WTC11 (cell line): Measurements from ENCODE around the gene KANSL1L. TPM values are rescaled to one million over a fixed set of nuclear protein-coding genes. Genes with fewer than 3 reads are reported as not detected.

Source experiments
- ATAC-seq: fragments of 200-7000 bp; cut with Tn5 transposase; 2 replicates; pipeline ENCODE4 v1.10.0; 2021; ENCODE audit warnings: mild to moderate bottlenecking, moderate library complexity
- CTCF ChIA-PET: fragments of 300-600 bp; sonication (Branson Sonifier 250); formaldehyde crosslinking; loops from one replicate; lab custom pipeline; 2021; ENCODE audit warnings: antibody characterized with exemption; lab: Charles Lee
- POLR2A ChIA-PET: fragments of 350-600 bp; sonication (Branson Sonifier 250); formaldehyde crosslinking; loops from one replicate; lab custom pipeline; 2021; ENCODE audit warnings: antibody characterized with exemption; lab: Charles Lee
- DNase-seq: peaks from one replicate; pipeline ENCODE4 v3.0.0; 2021; ENCODE audit warnings: low spot score
- H3K27ac Mint-ChIP-seq: 2 replicates; pipeline ENCODE4 v1.8.0; 2021; ENCODE audit warnings: mixed read lengths
- H3K27me3 Mint-ChIP-seq: 2 replicates; pipeline ENCODE4 v1.8.0; 2021; ENCODE audit warnings: low read depth, mild to moderate bottlenecking, moderate library complexity, mixed read lengths
- H3K36me3 Mint-ChIP-seq: 2 replicates; pipeline ENCODE4 v1.8.0; 2021; ENCODE audit warnings: mixed read lengths
- H3K4me1 Mint-ChIP-seq: 2 replicates; pipeline ENCODE4 v1.8.0; 2022; ENCODE audit warnings: mixed read lengths
- H3K4me3 Mint-ChIP-seq: 2 replicates; pipeline ENCODE4 v1.8.0; 2021; ENCODE audit warnings: mild to moderate bottlenecking, moderate library complexity, mixed read lengths
- H3K9me3 Mint-ChIP-seq: 2 replicates; pipeline ENCODE4 v1.8.0; 2021; ENCODE audit warnings: mixed read lengths
- ATF1 ChIP-seq: sonication (generic); formaldehyde crosslinking; IDR thresholded peaks from 2 replicates; pipeline ENCODE4 v1.8.1; 2023; ENCODE audit warnings: mild to moderate bottlenecking, moderate library complexity, missing genetic modification reagents
- CREB1 ChIP-seq: sonication (generic); formaldehyde crosslinking; IDR thresholded peaks from 2 replicates; pipeline ENCODE4 v1.8.0; 2023; ENCODE audit warnings: mild to moderate bottlenecking, missing genetic modification reagents
- CTCF ChIP-seq: fragments of 200-600 bp; IDR thresholded peaks from 2 replicates; pipeline ENCODE4 v1.8.0; 2022; ENCODE audit warnings: antibody characterized with exemption
- EMX1 ChIP-seq: fragments of 250-450 bp; sonication (Bioruptor Pico); IDR thresholded peaks from 2 replicates; pipeline ENCODE4 v1.8.0; 2021; ENCODE audit warnings: mild to moderate bottlenecking
- ESRRA ChIP-seq: sonication (generic); formaldehyde crosslinking; IDR thresholded peaks from 2 replicates; pipeline ENCODE4 v1.8.1; 2022; ENCODE audit warnings: mild to moderate bottlenecking, missing genetic modification reagents, borderline replicate concordance
- FOXJ3 ChIP-seq: sonication (generic); formaldehyde crosslinking; IDR thresholded peaks from 2 replicates; pipeline ENCODE4 v1.9.0; 2021; ENCODE audit warnings: missing genetic modification reagents, mild to moderate bottlenecking, borderline replicate concordance
- FOXK1 ChIP-seq: sonication (generic); formaldehyde crosslinking; IDR thresholded peaks from 2 replicates; pipeline ENCODE4 v1.8.0; 2022; ENCODE audit warnings: mild to moderate bottlenecking, moderate library complexity, missing genetic modification reagents
- GRHL2 ChIP-seq: fragments of 250-450 bp; sonication (Bioruptor Pico); IDR thresholded peaks from 2 replicates; pipeline ENCODE4 v1.8.0; 2022; ENCODE audit warnings: mild to moderate bottlenecking, moderate library complexity; ENCODE audit not compliant: insufficient replicate concordance, severe bottlenecking
- IRF2 ChIP-seq: sonication (generic); formaldehyde crosslinking; IDR thresholded peaks from 2 replicates; pipeline ENCODE4 v1.8.0; 2022; ENCODE audit warnings: low read depth, missing genetic modification reagents, borderline replicate concordance
- JAZF1 ChIP-seq: fragments of 250-450 bp; sonication (Bioruptor Pico); IDR thresholded peaks from 2 replicates; pipeline ENCODE4 v1.9.0; 2021; ENCODE audit warnings: moderate library complexity, mild to moderate bottlenecking, inconsistent platforms
- MXD4 ChIP-seq: fragments of 250-450 bp; sonication (Bioruptor Pico); IDR thresholded peaks from 2 replicates; pipeline ENCODE4 v1.8.0; 2021; ENCODE audit warnings: mild to moderate bottlenecking, moderate library complexity, borderline replicate concordance
- NFYB ChIP-seq: sonication (generic); formaldehyde crosslinking; conservative IDR thresholded peaks from 2 replicates; pipeline ENCODE4 v1.8.0; 2022; ENCODE audit warnings: low read depth, missing genetic modification reagents
- NR2C2 ChIP-seq: sonication (generic); formaldehyde crosslinking; IDR thresholded peaks from 2 replicates; pipeline ENCODE4 v1.8.0; 2022; ENCODE audit warnings: mild to moderate bottlenecking, missing genetic modification reagents
- TCF7 ChIP-seq: sonication (generic); formaldehyde crosslinking; IDR thresholded peaks from 2 replicates; pipeline ENCODE4 v1.8.0; 2022; ENCODE audit warnings: mild to moderate bottlenecking, low read depth, missing genetic modification reagents, moderate library complexity
- TP53 ChIP-seq: sonication (generic); formaldehyde crosslinking; IDR thresholded peaks from 2 replicates; pipeline ENCODE4 v1.8.1; 2023; ENCODE audit warnings: mild to moderate bottlenecking, missing genetic modification reagents
- USF1 ChIP-seq: sonication (generic); formaldehyde crosslinking; IDR thresholded peaks from 2 replicates; pipeline ENCODE4 v1.8.0; 2022; ENCODE audit warnings: mild to moderate bottlenecking, missing genetic modification reagents
- ZNF138 ChIP-seq: sonication (generic); formaldehyde crosslinking; conservative IDR thresholded peaks from 2 replicates; pipeline ENCODE4 v1.8.1; 2022; ENCODE audit warnings: mild to moderate bottlenecking, moderate library complexity, missing genetic modification reagents
- ZNF219 ChIP-seq: sonication (generic); formaldehyde crosslinking; IDR thresholded peaks from 2 replicates; pipeline ENCODE4 v1.8.0; 2023; ENCODE audit warnings: missing genetic modification reagents, mild to moderate bottlenecking, borderline replicate concordance
- total RNA-seq: library from RNA; stranded (reverse); gene quantifications from 3 replicates; pipeline ENCODE4 v1.2.3, GENCODE V29; 2021
- TF ChIP-seq, protein P1 (sequence below): sonication (generic); formaldehyde crosslinking; IDR thresholded peaks from 2 replicates; pipeline ENCODE4 v1.8.1; 2023; ENCODE audit warnings: mild to moderate bottlenecking, missing genetic modification reagents, borderline replicate concordance
- TF ChIP-seq, protein P2 (sequence below): sonication (generic); formaldehyde crosslinking; IDR thresholded peaks from 2 replicates; pipeline ENCODE4 v1.8.0; 2023; ENCODE audit warnings: mild to moderate bottlenecking, missing genetic modification reagents
- TF ChIP-seq, protein P3 (sequence below): sonication (generic); formaldehyde crosslinking; conservative IDR thresholded peaks from 2 replicates; pipeline ENCODE4 v1.8.1; 2022; ENCODE audit warnings: mild to moderate bottlenecking, missing genetic modification reagents
- TF ChIP-seq, protein P4 (sequence below): fragments of 250-450 bp; sonication (Bioruptor Pico); IDR thresholded peaks from 2 replicates; pipeline ENCODE4 v2.1.2; 2022; ENCODE audit warnings: mild to moderate bottlenecking, moderate library complexity

Gene KANSL1L
- total RNA-seq, 1 experiment from 2014 or later = 11.4 TPM

GRCh38 chr2:209985874-209986273 lies 185.3 kb downstream of the KANSL1L start (continued):
- no peak for TF ChIP-seq NFYB (CRISPR knock-in tag)
- TF ChIP-seq JAZF1 (CRISPR knock-in tag) = no peak
- no peak for TF ChIP-seq EMX1 (CRISPR knock-in tag)
- no peak for TF ChIP-seq NR2C2 (CRISPR knock-in tag)
- no peak for TF ChIP-seq TCF7 (CRISPR knock-in tag)
- TF ChIP-seq CREB1 (CRISPR knock-in tag) = no peak
- no peak for TF ChIP-seq MXD4 (CRISPR knock-in tag)

- H3K4me1 Mint-ChIP-seq = no peaks in the 10 kb centered on the region
- DNase-seq = no peak
- no peak overlapping the region for H3K4me3 Mint-ChIP-seq
- ChIA-PET POLR2A (no interaction called here), CTCF (interaction anchor here (2.7 kb wide), 1 partner anchor 215 kb away, joined by 8 read pairs; no protein-coding TSS in a partner anchor)
- no peaks in the 10 kb centered on the region for H3K9me3 Mint-ChIP-seq
- H3K36me3 Mint-ChIP-seq = no peaks in the 10 kb centered on the region
- no peak for ATAC-seq
- H3K27me3 Mint-ChIP-seq = no peaks in the 10 kb centered on the region
- no peak overlapping the region for H3K27ac Mint-ChIP-seq
- TF ChIP-seq NFYB (CRISPR knock-in tag) = no peak
- no peak for TF ChIP-seq ESRRA
- no peak for TF ChIP-seq ATF1 (CRISPR knock-in tag)
- no peak for TF ChIP-seq FOXJ3 (CRISPR knock-in tag)
- no peak for TF ChIP-seq CTCF
- TF ChIP-seq ZNF138 (CRISPR knock-in tag) = no peak
- TF ChIP-seq, protein P1, sequence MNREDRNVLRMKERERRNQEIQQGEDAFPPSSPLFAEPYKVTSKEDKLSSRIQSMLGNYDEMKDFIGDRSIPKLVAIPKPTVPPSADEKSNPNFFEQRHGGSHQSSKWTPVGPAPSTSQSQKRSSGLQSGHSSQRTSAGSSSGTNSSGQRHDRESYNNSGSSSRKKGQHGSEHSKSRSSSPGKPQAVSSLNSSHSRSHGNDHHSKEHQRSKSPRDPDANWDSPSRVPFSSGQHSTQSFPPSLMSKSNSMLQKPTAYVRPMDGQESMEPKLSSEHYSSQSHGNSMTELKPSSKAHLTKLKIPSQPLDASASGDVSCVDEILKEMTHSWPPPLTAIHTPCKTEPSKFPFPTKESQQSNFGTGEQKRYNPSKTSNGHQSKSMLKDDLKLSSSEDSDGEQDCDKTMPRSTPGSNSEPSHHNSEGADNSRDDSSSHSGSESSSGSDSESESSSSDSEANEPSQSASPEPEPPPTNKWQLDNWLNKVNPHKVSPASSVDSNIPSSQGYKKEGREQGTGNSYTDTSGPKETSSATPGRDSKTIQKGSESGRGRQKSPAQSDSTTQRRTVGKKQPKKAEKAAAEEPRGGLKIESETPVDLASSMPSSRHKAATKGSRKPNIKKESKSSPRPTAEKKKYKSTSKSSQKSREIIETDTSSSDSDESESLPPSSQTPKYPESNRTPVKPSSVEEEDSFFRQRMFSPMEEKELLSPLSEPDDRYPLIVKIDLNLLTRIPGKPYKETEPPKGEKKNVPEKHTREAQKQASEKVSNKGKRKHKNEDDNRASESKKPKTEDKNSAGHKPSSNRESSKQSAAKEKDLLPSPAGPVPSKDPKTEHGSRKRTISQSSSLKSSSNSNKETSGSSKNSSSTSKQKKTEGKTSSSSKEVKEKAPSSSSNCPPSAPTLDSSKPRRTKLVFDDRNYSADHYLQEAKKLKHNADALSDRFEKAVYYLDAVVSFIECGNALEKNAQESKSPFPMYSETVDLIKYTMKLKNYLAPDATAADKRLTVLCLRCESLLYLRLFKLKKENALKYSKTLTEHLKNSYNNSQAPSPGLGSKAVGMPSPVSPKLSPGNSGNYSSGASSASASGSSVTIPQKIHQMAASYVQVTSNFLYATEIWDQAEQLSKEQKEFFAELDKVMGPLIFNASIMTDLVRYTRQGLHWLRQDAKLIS (CRISPR knock-in tag) = no peak
- no peak for TF ChIP-seq IRF2 (CRISPR knock-in tag)
- no peak for TF ChIP-seq ZNF219
- TF ChIP-seq, protein P2, sequence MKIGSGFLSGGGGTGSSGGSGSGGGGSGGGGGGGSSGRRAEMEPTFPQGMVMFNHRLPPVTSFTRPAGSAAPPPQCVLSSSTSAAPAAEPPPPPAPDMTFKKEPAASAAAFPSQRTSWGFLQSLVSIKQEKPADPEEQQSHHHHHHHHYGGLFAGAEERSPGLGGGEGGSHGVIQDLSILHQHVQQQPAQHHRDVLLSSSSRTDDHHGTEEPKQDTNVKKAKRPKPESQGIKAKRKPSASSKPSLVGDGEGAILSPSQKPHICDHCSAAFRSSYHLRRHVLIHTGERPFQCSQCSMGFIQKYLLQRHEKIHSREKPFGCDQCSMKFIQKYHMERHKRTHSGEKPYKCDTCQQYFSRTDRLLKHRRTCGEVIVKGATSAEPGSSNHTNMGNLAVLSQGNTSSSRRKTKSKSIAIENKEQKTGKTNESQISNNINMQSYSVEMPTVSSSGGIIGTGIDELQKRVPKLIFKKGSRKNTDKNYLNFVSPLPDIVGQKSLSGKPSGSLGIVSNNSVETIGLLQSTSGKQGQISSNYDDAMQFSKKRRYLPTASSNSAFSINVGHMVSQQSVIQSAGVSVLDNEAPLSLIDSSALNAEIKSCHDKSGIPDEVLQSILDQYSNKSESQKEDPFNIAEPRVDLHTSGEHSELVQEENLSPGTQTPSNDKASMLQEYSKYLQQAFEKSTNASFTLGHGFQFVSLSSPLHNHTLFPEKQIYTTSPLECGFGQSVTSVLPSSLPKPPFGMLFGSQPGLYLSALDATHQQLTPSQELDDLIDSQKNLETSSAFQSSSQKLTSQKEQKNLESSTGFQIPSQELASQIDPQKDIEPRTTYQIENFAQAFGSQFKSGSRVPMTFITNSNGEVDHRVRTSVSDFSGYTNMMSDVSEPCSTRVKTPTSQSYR (CRISPR knock-in tag) = no peak
- no peak for TF ChIP-seq USF1 (CRISPR knock-in tag)
- TF ChIP-seq FOXK1 (CRISPR knock-in tag) = no peak
- no peak for TF ChIP-seq TP53
- TF ChIP-seq, protein P3, sequence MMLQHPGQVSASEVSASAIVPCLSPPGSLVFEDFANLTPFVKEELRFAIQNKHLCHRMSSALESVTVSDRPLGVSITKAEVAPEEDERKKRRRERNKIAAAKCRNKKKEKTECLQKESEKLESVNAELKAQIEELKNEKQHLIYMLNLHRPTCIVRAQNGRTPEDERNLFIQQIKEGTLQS (CRISPR knock-in tag) = no peak
- TF ChIP-seq, protein P4, sequence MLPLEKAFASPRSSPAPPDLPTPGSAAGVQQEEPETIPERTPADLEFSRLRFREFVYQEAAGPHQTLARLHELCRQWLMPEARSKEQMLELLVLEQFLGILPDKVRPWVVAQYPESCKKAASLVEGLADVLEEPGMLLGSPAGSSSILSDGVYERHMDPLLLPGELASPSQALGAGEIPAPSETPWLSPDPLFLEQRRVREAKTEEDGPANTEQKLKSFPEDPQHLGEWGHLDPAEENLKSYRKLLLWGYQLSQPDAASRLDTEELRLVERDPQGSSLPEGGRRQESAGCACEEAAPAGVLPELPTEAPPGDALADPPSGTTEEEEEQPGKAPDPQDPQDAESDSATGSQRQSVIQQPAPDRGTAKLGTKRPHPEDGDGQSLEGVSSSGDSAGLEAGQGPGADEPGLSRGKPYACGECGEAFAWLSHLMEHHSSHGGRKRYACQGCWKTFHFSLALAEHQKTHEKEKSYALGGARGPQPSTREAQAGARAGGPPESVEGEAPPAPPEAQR = no peak
- TF ChIP-seq GRHL2 = no peak
Measured at GRCh38 chr2:209984291-209984690, 186.9 kb downstream of the KANSL1L start.
